Body of pancreas (tissue), 4 donors: ENCODE data around the gene JOSD2.

Experiments used
- POLR2A ChIP-seq, 3 donors: fragments of 450-650 bp; IDR thresholded peaks; one replicate each; pipeline ENCODE4 v1.6.1; 2016; ENCODE audit warnings: antibody characterized with exemption in 3 of 3, mild to moderate bottlenecking in 2 of 3
- TF ChIP-seq, protein P1 (sequence below), 7 experiments: fragments of 450-650 bp in 4 of 7; fragments of 200-600 bp in 3 of 7; sonication (generic) in 3 of 7; IDR thresholded peaks; one replicate each; pipeline ENCODE4 v1.5.1; 2016 to 2019; ENCODE audit warnings: antibody characterized with exemption in 7 of 7

DNA sequence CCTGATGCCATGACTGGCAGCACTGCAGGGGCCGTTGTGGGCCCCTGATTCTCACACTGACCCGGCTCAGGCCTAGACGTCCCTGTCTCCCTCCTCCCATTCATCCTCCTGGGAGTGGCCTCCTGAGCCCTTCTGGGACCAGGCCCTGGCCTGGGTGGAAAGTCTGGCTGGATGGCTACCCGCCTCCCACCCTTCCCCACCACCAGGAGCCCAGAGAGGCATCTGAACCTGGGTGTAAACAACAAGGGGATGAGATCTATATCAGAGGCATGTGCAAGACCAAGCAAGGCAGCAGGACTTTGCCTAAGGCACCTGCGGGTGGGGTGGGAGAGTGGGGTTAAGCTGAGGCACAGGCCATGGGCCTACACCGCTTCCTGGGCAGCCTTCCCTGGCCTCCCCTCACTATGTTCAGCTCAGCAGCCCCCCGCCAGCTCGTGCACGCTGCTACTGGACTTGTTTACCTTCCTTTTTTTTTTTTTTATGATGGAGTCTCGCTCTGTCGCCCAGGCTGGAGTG is 24.7 kb upstream of the JOSD2 start:
- TF ChIP-seq, protein P1, sequence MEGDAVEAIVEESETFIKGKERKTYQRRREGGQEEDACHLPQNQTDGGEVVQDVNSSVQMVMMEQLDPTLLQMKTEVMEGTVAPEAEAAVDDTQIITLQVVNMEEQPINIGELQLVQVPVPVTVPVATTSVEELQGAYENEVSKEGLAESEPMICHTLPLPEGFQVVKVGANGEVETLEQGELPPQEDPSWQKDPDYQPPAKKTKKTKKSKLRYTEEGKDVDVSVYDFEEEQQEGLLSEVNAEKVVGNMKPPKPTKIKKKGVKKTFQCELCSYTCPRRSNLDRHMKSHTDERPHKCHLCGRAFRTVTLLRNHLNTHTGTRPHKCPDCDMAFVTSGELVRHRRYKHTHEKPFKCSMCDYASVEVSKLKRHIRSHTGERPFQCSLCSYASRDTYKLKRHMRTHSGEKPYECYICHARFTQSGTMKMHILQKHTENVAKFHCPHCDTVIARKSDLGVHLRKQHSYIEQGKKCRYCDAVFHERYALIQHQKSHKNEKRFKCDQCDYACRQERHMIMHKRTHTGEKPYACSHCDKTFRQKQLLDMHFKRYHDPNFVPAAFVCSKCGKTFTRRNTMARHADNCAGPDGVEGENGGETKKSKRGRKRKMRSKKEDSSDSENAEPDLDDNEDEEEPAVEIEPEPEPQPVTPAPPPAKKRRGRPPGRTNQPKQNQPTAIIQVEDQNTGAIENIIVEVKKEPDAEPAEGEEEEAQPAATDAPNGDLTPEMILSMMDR (IDR thresholded peaks at IDR 0.05): no peak
- no peak for TF ChIP-seq POLR2A (IDR thresholded peaks at IDR 0.05)
